ENCODE results near the gene COLEC12.

DNA sequence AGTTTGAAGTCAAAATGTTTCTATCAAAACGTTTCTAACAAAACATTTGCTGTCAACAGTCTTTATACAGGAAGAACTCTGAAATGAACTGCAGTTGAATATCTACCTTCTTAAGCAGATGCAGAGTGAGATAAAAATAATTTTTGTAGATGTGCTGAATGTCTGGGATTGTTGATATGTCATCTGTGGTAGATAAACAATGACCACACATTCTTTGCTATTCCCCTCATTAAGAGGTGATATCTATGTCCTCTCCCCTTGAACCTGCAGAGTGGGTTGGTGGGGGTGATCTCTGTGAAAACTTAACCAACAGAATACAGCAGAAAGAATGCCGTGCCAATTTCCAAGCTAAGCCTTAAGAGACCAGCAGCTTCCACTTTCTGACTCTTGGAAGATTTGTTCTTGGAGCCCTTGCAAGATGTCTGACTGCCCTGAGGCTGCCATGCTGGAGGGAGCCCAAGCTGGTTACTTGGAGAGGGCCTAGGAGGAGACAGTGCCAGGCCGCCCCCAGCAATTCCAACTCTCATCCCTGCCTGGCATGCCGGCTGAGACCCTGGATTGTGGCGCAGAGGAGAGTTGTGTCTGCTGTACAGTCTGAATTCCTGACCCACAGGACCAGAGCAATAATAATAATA, 80.8 kb downstream of the COLEC12 start:
- TF ChIP-seq, protein P1, sequence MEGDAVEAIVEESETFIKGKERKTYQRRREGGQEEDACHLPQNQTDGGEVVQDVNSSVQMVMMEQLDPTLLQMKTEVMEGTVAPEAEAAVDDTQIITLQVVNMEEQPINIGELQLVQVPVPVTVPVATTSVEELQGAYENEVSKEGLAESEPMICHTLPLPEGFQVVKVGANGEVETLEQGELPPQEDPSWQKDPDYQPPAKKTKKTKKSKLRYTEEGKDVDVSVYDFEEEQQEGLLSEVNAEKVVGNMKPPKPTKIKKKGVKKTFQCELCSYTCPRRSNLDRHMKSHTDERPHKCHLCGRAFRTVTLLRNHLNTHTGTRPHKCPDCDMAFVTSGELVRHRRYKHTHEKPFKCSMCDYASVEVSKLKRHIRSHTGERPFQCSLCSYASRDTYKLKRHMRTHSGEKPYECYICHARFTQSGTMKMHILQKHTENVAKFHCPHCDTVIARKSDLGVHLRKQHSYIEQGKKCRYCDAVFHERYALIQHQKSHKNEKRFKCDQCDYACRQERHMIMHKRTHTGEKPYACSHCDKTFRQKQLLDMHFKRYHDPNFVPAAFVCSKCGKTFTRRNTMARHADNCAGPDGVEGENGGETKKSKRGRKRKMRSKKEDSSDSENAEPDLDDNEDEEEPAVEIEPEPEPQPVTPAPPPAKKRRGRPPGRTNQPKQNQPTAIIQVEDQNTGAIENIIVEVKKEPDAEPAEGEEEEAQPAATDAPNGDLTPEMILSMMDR (IDR thresholded peaks at IDR 0.05; ENCODE audit: low read depth, low read length) = no peak
- TF ChIP-seq EZH2phosphoT487 (IDR thresholded peaks at IDR 0.05; ENCODE audit: low read depth) = no peak

Data from OCI-LY3 (cell line).